ENCODE data around the gene GMDS. TPM values are rescaled to one million over a fixed set of nuclear protein-coding genes. Genes with fewer than 3 reads are reported as not detected.

Gene GMDS
- total and polyA plus RNA-seq, 2 of the 8 experiments (the other 6 are each of a cell fraction or from before 2014, with no cell fraction given): 16.8 to 50.0 TPM

DNA sequence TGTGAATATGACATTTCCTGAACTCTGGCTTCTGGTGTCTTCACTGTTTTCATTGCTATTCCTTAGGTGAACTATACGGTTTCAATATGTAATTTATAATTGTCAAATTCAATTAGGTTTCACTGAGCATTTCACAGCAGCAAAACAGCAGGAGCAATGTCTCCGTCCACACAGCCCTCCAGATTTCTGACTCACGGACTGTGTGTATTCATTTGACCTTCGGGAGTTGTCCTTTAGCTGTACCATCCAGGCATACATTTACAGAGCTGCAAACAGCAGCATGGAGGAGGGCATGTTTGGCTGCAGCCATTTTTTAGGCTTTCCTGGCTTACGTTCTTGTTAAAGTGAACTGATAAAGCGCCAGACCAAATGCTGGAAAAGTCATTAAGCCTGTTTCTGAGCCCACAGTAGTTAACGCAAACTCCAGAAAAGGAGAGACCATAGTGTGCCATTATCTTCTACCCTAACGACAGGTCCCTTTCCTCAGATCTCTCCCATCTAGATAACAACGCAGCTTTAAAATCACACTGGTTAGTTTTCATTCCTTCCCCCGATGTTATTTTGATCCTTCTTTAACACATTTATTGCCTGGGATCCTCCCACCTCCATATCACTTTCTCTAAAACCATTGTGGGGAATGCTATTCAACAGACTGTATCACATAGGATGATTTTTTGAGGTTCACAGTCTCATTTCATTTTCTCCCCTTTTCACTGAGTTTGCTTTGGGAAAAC is 617.4 kb downstream of the GMDS start:
- no peak overlapping the region for H3K56ac ChIP-seq (replicated peaks; ENCODE audit: insufficient read length, low read depth, low read length)
- H3K79me1 ChIP-seq (ENCODE audit: low read depth, low read length): no peaks in the 10 kb centered on the region
- no peak overlapping the region for H3K18ac ChIP-seq (ENCODE audit: extremely low read depth, low read length)
- H3K79me2 ChIP-seq (ENCODE audit: control insufficient read depth in 1 of 2, insufficient read depth in 2 of 2, low read length in 2 of 2): no peaks in the 10 kb centered on the region
- H4K20me1 ChIP-seq (replicated peaks in 1 of 2; ENCODE audit: control insufficient read depth in 1 of 2, insufficient read depth in 2 of 2, low read length in 2 of 2): peaks cover 7 to 16% of the 10 kb centered on the region in 2 experiments
- DNase-seq (ENCODE audit: low read depth in 1 of 2, low spot score in 2 of 2): no peak
- H2AK5ac ChIP-seq (ENCODE audit: low read depth, low read length): no peak overlapping the region
- H3K4me3 ChIP-seq (ENCODE audit: extremely low read depth in 1 of 4, insufficient read depth in 2 of 4, low read depth in 3 of 4, low read length in 4 of 4): no peak overlapping the region
- H2BK12ac ChIP-seq (ENCODE audit: low read depth, low read length): no peak overlapping the region
- H4K5ac ChIP-seq (ENCODE audit: insufficient read length, low read depth, low read length): no peak overlapping the region
- H3K4me1 ChIP-seq (replicated peaks in 1 of 4; ENCODE audit: control insufficient read depth in 3 of 4, insufficient read depth in 4 of 4, low read length in 3 of 4): peaks cover 0 to 12% (median 10%) of the 10 kb centered on the region in 4 experiments; a peak in 5 of 7 replicates
- POLR2A ChIA-PET (ENCODE audit: partially characterized antibody): interaction anchor here (0.6 to 1.0 kb wide), 2 partner anchors 9 to 76 kb away, joined by 3 to 4 read pairs; no protein-coding TSS in a partner anchor
- no peak overlapping the region for H3K9ac ChIP-seq (replicated peaks in 1 of 4; ENCODE audit: extremely low read depth in 1 of 4, low read depth in 3 of 4, low read length in 3 of 4)
- H2AFZ ChIP-seq (ENCODE audit: low read length): no peak overlapping the region
- no peak overlapping the region for H3K23ac ChIP-seq (ENCODE audit: insufficient read length)
- no peaks in the 10 kb centered on the region; a peak in 1 of 4 replicates for H3K9me3 ChIP-seq (ENCODE audit: insufficient read depth in 2 of 2, low read depth in 1 of 2, low read length in 1 of 2)
- H3K27me3 ChIP-seq (replicated peaks in 1 of 4; ENCODE audit: control insufficient read depth in 3 of 4, extremely low read depth in 1 of 4, insufficient read depth in 3 of 4, low read length in 3 of 4): peaks cover 47 to 67% (median 61%) of the 10 kb centered on the region in 4 experiments
- H4K8ac ChIP-seq (ENCODE audit: extremely low read depth, insufficient read depth, low read length): no peak overlapping the region
- no peak overlapping the region for H3K4me2 ChIP-seq (ENCODE audit: insufficient read depth in 1 of 2, low read depth in 2 of 2, low read length in 2 of 2)
- H3K27ac ChIP-seq (ENCODE audit: low read depth, low read length): no peak overlapping the region
- H2BK20ac ChIP-seq (ENCODE audit: low read length): no peak overlapping the region
- no peaks in the 10 kb centered on the region; the same call in 1 of the 2 replicates for H3K23me2 ChIP-seq (ENCODE audit: low read depth, low read length)
- H2BK15ac ChIP-seq (ENCODE audit: low read length): no peak overlapping the region
- no peak overlapping the region for H3K14ac ChIP-seq (ENCODE audit: insufficient read length)
- FAIRE-seq: no peak
- H2BK120ac ChIP-seq (replicated peaks; ENCODE audit: low read depth, low read length): no peak overlapping the region
- H4K91ac ChIP-seq (replicated peaks; ENCODE audit: insufficient read length, low read length): no peak overlapping the region
- 73% methylated on average over 10 of the region's 10 CpGs; no CpG with 5 or more reads in 1 of the 2 experiments for WGBS, 2 experiments (ENCODE audit: extremely low coverage in 1 of 2, insufficient coverage in 1 of 2, insufficient read length in 1 of 2, insufficient replicate concordance in 2 of 2, low coverage in 1 of 2, low lambda C conversion rate in 2 of 2, missing lambda C conversion rate in 1 of 2)
- no peak overlapping the region for H2BK5ac ChIP-seq (ENCODE audit: low read depth, low read length)
- no peak overlapping the region for H3K4ac ChIP-seq (replicated peaks; ENCODE audit: insufficient read length, low read depth, low read length)
- H3K36me3 ChIP-seq (ENCODE audit: control insufficient read depth in 2 of 4, insufficient read depth in 4 of 4, low read length in 3 of 4): no peaks in the 10 kb centered on the region; a peak in 2 of 8 replicates
- CTCF ChIA-PET (ENCODE audit: partially characterized antibody): interaction anchor here (0.9 to 2.3 kb wide), 7 partner anchors 16 to 265 kb away, joined by 3 to 12 read pairs (median 3); no protein-coding TSS in a partner anchor
- no peak for TF ChIP-seq CBX8 (IDR thresholded peaks at IDR 0.05; ENCODE audit: borderline replicate concordance, low read depth, low read length)
- no peak for TF ChIP-seq ZNF274 (IDR thresholded peaks at IDR 0.05; ENCODE audit: borderline replicate concordance, extremely low read depth, low read length)
- no peak for TF ChIP-seq TEAD4 (IDR thresholded peaks at IDR 0.05; ENCODE audit: low read depth, low read length)
- no peak for TF ChIP-seq SRF (IDR thresholded peaks at IDR 0.05; ENCODE audit: low read depth, low read length)
- no peak for TF ChIP-seq BRCA1 (IDR thresholded peaks at IDR 0.05; ENCODE audit: low read depth, low read length)
- no peak for TF ChIP-seq PHF8 (conservative IDR thresholded peaks at IDR 0.05; ENCODE audit: low read depth, low read length)
- TF ChIP-seq NANOG (IDR thresholded peaks at IDR 0.05; ENCODE audit: insufficient read depth, low read depth, low read length, poor library complexity, severe bottlenecking): no peak
- no peak for TF ChIP-seq CREB1 (IDR thresholded peaks at IDR 0.05)
- TF ChIP-seq KDM5A (IDR thresholded peaks at IDR 0.05; ENCODE audit: low read length): no peak
- no peak for TF ChIP-seq CBX5 (IDR thresholded peaks at IDR 0.05; ENCODE audit: low read depth, low read length)
- no peak for TF ChIP-seq HDAC6 (IDR thresholded peaks at IDR 0.05; ENCODE audit: low read depth, low read length)
- no peak for TF ChIP-seq CHD1 (IDR thresholded peaks at IDR 0.05; ENCODE audit: low read depth, low read length)
- TF ChIP-seq CEBPB (IDR thresholded peaks at IDR 0.05; ENCODE audit: low read depth, low read length): no peak
- no peak for TF ChIP-seq SIX5 (IDR thresholded peaks at IDR 0.05; ENCODE audit: low read depth, low read length)
